Activated T-cell treated with anti-CD3 and anti-CD28 coated beads, Interleukin-2, amount 50 U/mL, for 4 hours (primary cell): Measurements from ENCODE around the gene KCTD10. TPM values are rescaled to one million over a fixed set of nuclear protein-coding genes. Genes with fewer than 3 reads are reported as not detected.
"Not testable (repeated sequence)": the region's sequence is repeated elsewhere in the genome, so short reads cannot be mapped to it uniquely, and the experiment has no call there.

Source experiments
- ATAC-seq, 2 donors: fragments of 200-7000 bp; cut with Tn5 transposase; one replicate each; pipeline ENCODE4 v1.10.0; 2021
- DNase-seq: peaks from one replicate; pipeline ENCODE4 v3.0.0-alpha.2; 2020
- H3K27me3 Mint-ChIP-seq: one replicate; pipeline ENCODE4 v1.8.0; 2021; ENCODE audit warnings: low read depth, mixed read lengths
- H3K36me3 Mint-ChIP-seq: one replicate; pipeline ENCODE4 v1.8.0; 2022; ENCODE audit warnings: mixed read lengths; ENCODE audit not compliant: insufficient read depth
- H3K4me1 Mint-ChIP-seq: one replicate; pipeline ENCODE4 v1.8.0; 2021; ENCODE audit warnings: low read depth, mixed read lengths
- H3K4me3 Mint-ChIP-seq: one replicate; pipeline ENCODE4 v1.8.0; 2021; ENCODE audit warnings: mild to moderate bottlenecking, moderate library complexity, mixed read lengths
- H3K9me3 Mint-ChIP-seq: one replicate; pipeline ENCODE4 v1.8.0; 2021; ENCODE audit warnings: mixed read lengths
- total RNA-seq, 3 donors: library from RNA; stranded (reverse); gene quantifications; one replicate each; pipeline ENCODE4 v1.2.1, GENCODE V29; 2021

The KCTD10 gene
- total RNA-seq, 3 donors from 2014 or later = 42.7 to 47.3 (median 45.4) TPM

GRCh38 chr12:109458086-109458485 is 19.0 kb downstream of the KCTD10 start:
- Mint-ChIP-seq H3K4me3 (no peak overlapping the region), H3K9me3 (no peaks in the 10 kb centered on the region), H3K36me3 (peaks cover 26% of the 10 kb centered on the region), H3K4me1 (peaks cover 26% of the 10 kb centered on the region), H3K27me3 (no peaks in the 10 kb centered on the region)
- DNase-seq (no peak), ATAC-seq (no peak)

GRCh38 chr12:109455706-109456105 is 21.4 kb downstream of the KCTD10 start:
- Mint-ChIP-seq H3K9me3 (no peaks in the 10 kb centered on the region), H3K4me3 (no peak overlapping the region), H3K4me1 (peaks cover 11% of the 10 kb centered on the region), H3K36me3 (peaks cover 29% of the 10 kb centered on the region), H3K27me3 (no peaks in the 10 kb centered on the region)
- no peak for DNase-seq
- ATAC-seq = no peak

- DNase-seq = no peak
- no peaks in the 10 kb centered on the region for H3K27me3 Mint-ChIP-seq
- H3K4me1 Mint-ChIP-seq = no peaks in the 10 kb centered on the region
- H3K36me3 Mint-ChIP-seq = peaks cover 36% of the 10 kb centered on the region
- H3K4me3 Mint-ChIP-seq = no peak overlapping the region
- H3K9me3 Mint-ChIP-seq = no peaks in the 10 kb centered on the region
- ATAC-seq = no peak
Observed at GRCh38 chr12:109452489-109452888, 24.6 kb downstream of the KCTD10 start.

- Mint-ChIP-seq H3K27me3 (no peaks in the 10 kb centered on the region), H3K36me3 (peaks cover 28% of the 10 kb centered on the region), H3K9me3 (no peaks in the 10 kb centered on the region), H3K4me1 (no peaks in the 10 kb centered on the region), H3K4me3 (no peak overlapping the region)
- DNase-seq (no peak), ATAC-seq (no peak)
Observed at GRCh38 chr12:109451400-109451799, 25.7 kb downstream of the KCTD10 start.

GRCh38 chr12:109450980-109451379 is 26.1 kb downstream of the KCTD10 start:
- Mint-ChIP-seq H3K9me3 (no peaks in the 10 kb centered on the region), H3K36me3 (peaks cover 28% of the 10 kb centered on the region), H3K4me3 (no peak overlapping the region), H3K4me1 (no peaks in the 10 kb centered on the region), H3K27me3 (no peaks in the 10 kb centered on the region)
- DNase-seq (no peak), ATAC-seq (no peak)

- H3K9me3 Mint-ChIP-seq = no peaks in the 10 kb centered on the region
- H3K27me3 Mint-ChIP-seq = no peaks in the 10 kb centered on the region
- peaks cover 33% of the 10 kb centered on the region for H3K36me3 Mint-ChIP-seq
- DNase-seq = no peak
- no peak overlapping the region for H3K4me3 Mint-ChIP-seq
- ATAC-seq = no peak
- no peaks in the 10 kb centered on the region for H3K4me1 Mint-ChIP-seq
Observed at GRCh38 chr12:109449845-109450532, 27.1 kb downstream of the KCTD10 start.

GRCh38 chr12:109448707-109449390 is 28.3 kb downstream of the KCTD10 start:
- no peaks in the 10 kb centered on the region for H3K4me1 Mint-ChIP-seq
- no peaks in the 10 kb centered on the region for H3K9me3 Mint-ChIP-seq
- DNase-seq = no peak
- no peak overlapping the region for H3K4me3 Mint-ChIP-seq
- no peak for ATAC-seq
- no peaks in the 10 kb centered on the region for H3K27me3 Mint-ChIP-seq
- H3K36me3 Mint-ChIP-seq = peaks cover 28% of the 10 kb centered on the region

- DNase-seq (no peak), ATAC-seq (no peak)
- no peaks in the 10 kb centered on the region for H3K27me3 Mint-ChIP-seq
- peaks cover 23% of the 10 kb centered on the region for H3K36me3 Mint-ChIP-seq
- H3K4me1 Mint-ChIP-seq = no peaks in the 10 kb centered on the region
- H3K9me3 Mint-ChIP-seq = no peaks in the 10 kb centered on the region
- H3K4me3 Mint-ChIP-seq = no peak overlapping the region
Observed at GRCh38 chr12:109448272-109448671, 28.8 kb downstream of the KCTD10 start.

- no peak for DNase-seq
- H3K4me1 Mint-ChIP-seq = no peaks in the 10 kb centered on the region
Observed at GRCh38 chr12:109447482-109447881, 29.6 kb downstream of the KCTD10 start.

GRCh38 chr12:109446869-109447268 is 30.2 kb downstream of the KCTD10 start:
- peaks cover 21% of the 10 kb centered on the region for H3K36me3 Mint-ChIP-seq
- no peaks in the 10 kb centered on the region for H3K9me3 Mint-ChIP-seq
- DNase-seq = no peak
- H3K4me1 Mint-ChIP-seq = no peaks in the 10 kb centered on the region
- no peaks in the 10 kb centered on the region for H3K27me3 Mint-ChIP-seq
- no peak for ATAC-seq
- H3K4me3 Mint-ChIP-seq = no peak overlapping the region

More at GRCh38 chr12:109447482-109447881, 29.6 kb downstream of the KCTD10 start:
- no peaks in the 10 kb centered on the region for H3K27me3 Mint-ChIP-seq
- H3K36me3 Mint-ChIP-seq = peaks cover 23% of the 10 kb centered on the region
- H3K4me3 Mint-ChIP-seq = no peak overlapping the region
- ATAC-seq = no peak
- H3K9me3 Mint-ChIP-seq = no peaks in the 10 kb centered on the region

GRCh38 chr12:109445191-109445609 is 31.9 kb downstream of the KCTD10 start:
- ATAC-seq (no peak), DNase-seq (no peak)
- Mint-ChIP-seq H3K9me3 (no peaks in the 10 kb centered on the region), H3K4me3 (no peak overlapping the region), H3K36me3 (peaks cover 20% of the 10 kb centered on the region), H3K27me3 (no peaks in the 10 kb centered on the region), H3K4me1 (no peaks in the 10 kb centered on the region)

- Mint-ChIP-seq H3K36me3 (peaks cover 16% of the 10 kb centered on the region), H3K4me1 (no peaks in the 10 kb centered on the region), H3K4me3 (no peak overlapping the region), H3K27me3 (no peaks in the 10 kb centered on the region), H3K9me3 (no peaks in the 10 kb centered on the region)
- ATAC-seq (no peak), DNase-seq (no peak)
Observed at GRCh38 chr12:109444259-109444658, 32.8 kb downstream of the KCTD10 start.

GRCh38 chr12:109443794-109444193 is 33.3 kb downstream of the KCTD10 start:
- Mint-ChIP-seq H3K4me3 (no peak overlapping the region), H3K36me3 (peaks cover 11% of the 10 kb centered on the region), H3K4me1 (no peaks in the 10 kb centered on the region), H3K9me3 (no peaks in the 10 kb centered on the region), H3K27me3 (no peaks in the 10 kb centered on the region)
- DNase-seq (no peak), ATAC-seq (no peak)

GRCh38 chr12:109440851-109441490 is 36.1 kb downstream of the KCTD10 start:
- no peak for ATAC-seq
- no peaks in the 10 kb centered on the region for H3K4me1 Mint-ChIP-seq
- H3K36me3 Mint-ChIP-seq = peaks cover 9% of the 10 kb centered on the region
- H3K27me3 Mint-ChIP-seq = no peaks in the 10 kb centered on the region
- no peaks in the 10 kb centered on the region for H3K9me3 Mint-ChIP-seq
- DNase-seq = no peak
- no peak overlapping the region for H3K4me3 Mint-ChIP-seq

- not testable (repeated sequence) for DNase-seq, H3K9me3 Mint-ChIP-seq, ATAC-seq, H3K27me3 Mint-ChIP-seq, H3K4me1 Mint-ChIP-seq, H3K4me3 Mint-ChIP-seq, H3K36me3 Mint-ChIP-seq
Observed at GRCh38 chr12:109439951-109440350, 37.1 kb downstream of the KCTD10 start.
